Adipose tissue (tissue), 3 donors: ENCODE measurements around the gene UGT1A9. TPM values are rescaled to one million over a fixed set of nuclear protein-coding genes. Genes with fewer than 3 reads are reported as not detected.
"Not testable (repeated sequence)": the region's sequence is repeated elsewhere in the genome, so short reads cannot be mapped to it uniquely, and the experiment has no call there.

Source experiments
- H3K27ac ChIP-seq: one replicate; pipeline ENCODE4 v1.5.1; 2013; ENCODE audit warnings: low read depth, low read length
- WGBS, 3 donors: extraction: QIAGEN DNeasy Blood & Tissue Kit; methylation state at CpG; one replicate each; pipeline ENCODE4 v1.1.7; 2013; 5-methylcytosine and 5-hydroxymethylcytosine counted together
- polyA plus RNA-seq, 3 donors: library from polyadenylated mRNA; stranded (reverse); fragments of 200-250 nt; gene quantifications; one replicate each; pipeline ENCODE4 v1.2.3, GENCODE V29; 2013
- donor health status: healthy with polysubstance abuse.
- donor health status: Bipolar disorder and iron deficiency.
- donor health status: healthy.

UGT1A9 gene
- polyA plus RNA-seq, 3 donors: not detected

- H3K27ac ChIP-seq: no peak overlapping the region
- 67 to 80% (median 79%) methylated on average over 10 of the region's 10 CpGs for WGBS, 3 donors
Measured at GRCh38 chr2:233746475-233747282, 75.0 kb downstream of the UGT1A9 start.

- H3K27ac ChIP-seq: no peak overlapping the region
- 90 to 95% (median 94%) methylated on average over 6 of the region's 6 CpGs for WGBS, 3 donors
Measured at GRCh38 chr2:233747283-233747544, 75.5 kb downstream of the UGT1A9 start.

- not testable (repeated sequence) for H3K27ac ChIP-seq
- WGBS, 3 donors: 73 to 97% (median 77%) methylated on average over 2 of the region's 2 CpGs
Measured at GRCh38 chr2:233750689-233751088, 79.0 kb downstream of the UGT1A9 start.

DNA sequence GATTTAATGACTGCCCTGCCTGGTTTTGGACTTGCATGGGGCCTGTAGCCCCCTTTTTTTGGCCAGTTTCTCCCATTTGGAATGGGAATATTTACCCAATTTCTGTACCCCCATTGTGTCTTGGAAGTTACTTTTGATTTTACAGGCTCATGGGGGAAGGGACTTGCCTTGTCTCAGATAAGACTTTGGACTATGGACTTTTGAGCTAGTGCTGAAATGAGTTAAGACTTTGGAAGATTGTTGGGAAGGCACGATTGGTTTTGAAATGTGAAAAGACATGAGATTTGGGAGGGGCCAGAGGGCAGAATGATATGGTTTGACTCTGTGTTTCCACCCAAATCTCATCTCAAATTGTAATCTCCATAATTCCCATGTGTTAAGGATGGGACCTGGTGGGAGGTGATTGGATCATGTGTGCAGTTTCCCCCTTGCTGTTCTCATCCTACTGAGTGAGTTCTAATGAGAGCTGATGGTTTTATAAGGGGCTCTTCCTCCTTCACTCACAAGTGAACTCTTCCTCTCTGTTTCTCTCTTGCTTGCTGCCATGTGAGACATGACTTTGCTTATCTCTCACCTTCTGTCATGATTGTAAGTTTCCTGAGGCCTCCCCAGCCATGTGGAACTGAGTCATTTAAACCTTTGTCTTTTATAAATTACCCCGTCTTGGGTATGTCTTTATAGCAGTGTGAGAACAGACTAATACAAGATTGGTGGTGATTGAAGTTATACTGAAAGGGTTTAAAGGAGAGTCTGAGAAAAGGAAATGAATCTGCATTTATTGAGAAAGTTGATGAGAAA, 79.7 kb downstream of the UGT1A9 start:
- WGBS, 3 donors: 63 to 73% (median 68%) methylated on average over 2 of the region's 2 CpGs
- H3K27ac ChIP-seq: not testable (repeated sequence)

DNA sequence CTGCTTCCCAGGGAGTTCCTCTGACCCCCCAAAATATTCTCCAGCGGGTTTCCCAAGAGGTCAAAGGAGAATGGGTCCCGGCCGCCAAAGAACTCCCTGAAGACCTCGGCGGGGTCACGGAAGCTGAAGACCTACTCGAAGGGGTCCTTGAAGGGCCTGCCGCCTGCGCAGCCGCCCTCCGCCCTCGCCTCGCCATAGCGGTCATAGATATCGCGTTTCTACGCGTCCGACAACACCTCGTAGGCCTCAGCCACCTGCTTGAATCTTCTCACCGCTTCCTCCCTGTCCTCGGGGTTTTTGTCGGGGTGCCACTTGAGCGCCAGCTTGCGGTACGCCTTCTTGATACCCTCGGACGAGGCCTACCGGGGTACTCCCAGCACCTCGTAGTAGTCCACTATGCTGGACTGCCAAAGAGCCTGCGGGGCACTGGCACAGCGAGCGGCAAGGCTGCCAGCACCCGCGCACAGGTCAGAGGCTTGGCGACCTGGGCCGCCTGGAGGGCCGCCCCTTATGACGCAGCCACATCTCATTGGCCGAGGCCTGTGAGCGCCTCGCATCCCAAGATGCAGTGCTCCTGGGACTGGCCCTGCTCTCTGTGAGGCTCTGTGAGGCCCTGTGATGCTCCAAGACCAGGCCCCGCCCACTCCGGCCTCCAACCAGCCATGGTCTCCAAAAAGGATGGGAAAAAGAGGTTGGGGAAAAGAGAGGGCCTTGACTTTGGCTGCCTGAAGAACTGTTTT, 83.3 kb downstream of the UGT1A9 start:
- 90 to 93% (median 91%) methylated on average over 42 to 44 of the region's 44 CpGs for WGBS, 3 donors

DNA sequence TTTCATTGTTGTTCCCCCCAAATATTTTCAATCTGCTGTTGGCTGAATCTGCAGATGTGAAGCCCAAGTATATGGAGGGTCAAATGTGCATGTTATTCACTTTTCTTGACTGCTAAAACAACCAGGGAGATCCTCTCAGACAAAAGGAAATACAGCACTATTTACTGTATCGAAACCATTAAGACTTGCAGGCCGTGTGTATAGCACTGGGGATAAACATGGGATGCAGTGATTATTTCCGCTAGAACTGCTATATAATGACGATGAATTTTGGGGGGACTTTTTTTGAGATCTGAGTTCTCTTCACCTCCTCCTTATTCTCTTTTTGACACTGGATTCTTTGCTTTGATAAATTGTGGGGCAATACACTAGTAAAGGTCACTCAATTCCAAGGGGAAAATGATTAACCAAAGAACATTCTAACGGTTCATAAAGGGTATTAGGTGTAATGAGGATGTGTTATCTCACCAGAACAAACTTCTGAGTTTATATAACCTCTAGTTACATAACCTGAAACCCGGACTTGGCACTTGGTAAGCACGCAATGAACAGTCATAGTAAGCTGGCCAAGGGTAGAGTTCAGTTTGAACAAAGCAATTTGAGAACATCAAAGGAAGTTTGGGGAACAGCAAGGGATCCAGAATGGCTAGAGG, 84.9 kb downstream of the UGT1A9 start:
- no peak overlapping the region for H3K27ac ChIP-seq
- WGBS, 3 donors: 57 to 78% (median 71%) methylated on average over 7 of the region's 7 CpGs

More for the DNA sequence above, 83.3 kb downstream of the UGT1A9 start:
- no peak overlapping the region for H3K27ac ChIP-seq

DNA sequence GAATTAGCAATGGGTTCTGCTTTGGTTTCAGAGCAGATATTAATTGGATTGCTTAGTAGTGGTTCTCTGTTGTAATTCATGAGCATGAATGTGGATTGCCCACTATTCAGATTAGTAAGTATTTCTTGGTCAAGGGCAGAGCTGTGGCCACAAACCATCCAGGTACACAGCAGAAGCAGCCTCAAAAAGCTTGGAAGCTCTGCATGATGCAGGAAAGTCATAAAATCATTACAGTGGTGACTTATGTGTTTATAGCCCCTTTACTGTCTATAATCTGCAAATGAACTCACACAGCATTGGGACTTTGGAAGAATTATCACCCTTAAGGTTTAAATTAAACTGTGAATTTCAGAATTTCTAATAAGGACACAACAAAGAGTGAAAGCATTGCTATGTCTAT, 86.4 kb downstream of the UGT1A9 start:
- H3K27ac ChIP-seq: no peak overlapping the region

DNA sequence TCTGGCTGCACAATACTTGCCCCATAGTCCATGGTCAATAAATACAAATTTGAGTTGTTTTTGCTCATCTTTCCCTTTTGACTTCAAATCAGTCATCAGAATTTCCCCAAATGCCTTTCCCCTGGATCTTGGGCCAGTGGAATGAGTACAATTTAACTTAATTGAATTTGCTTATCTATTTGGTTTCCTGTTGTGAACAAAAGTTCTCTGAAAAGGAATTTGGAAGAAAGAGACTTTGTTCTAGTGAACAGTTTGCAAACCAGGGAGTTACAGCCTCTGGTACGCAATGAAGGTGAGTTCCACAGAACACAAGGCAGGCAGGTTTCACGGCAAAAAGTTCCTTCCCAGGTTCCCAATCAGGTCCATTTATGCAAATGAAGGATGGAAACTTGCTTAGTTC, 87.2 kb downstream of the UGT1A9 start:
- no peak overlapping the region for H3K27ac ChIP-seq
- 86 to 93% (median 92%) methylated on average over 2 of the region's 2 CpGs for WGBS, 3 donors

DNA sequence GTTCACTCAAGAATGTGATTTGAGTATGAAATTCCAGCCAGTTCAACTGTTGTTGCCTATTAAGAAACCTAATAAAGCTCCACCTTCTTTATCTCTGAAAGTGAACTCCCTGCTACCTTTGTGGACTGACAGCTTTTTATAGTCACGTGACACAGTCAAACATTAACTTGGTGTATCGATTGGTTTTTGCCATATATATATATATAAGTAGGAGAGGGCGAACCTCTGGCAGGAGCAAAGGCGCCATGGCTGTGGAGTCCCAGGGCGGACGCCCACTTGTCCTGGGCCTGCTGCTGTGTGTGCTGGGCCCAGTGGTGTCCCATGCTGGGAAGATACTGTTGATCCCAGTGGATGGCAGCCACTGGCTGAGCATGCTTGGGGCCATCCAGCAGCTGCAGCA, 88.3 kb downstream of the UGT1A9 start, which contains the start of gene UGT1A1:
UGT1A1 (plus strand) TSS at position 228 of the 400 bp plus-strand sequence; CDS start at position 246, 18 bp downstream.
- WGBS, 3 donors: 70 to 92% (median 92%) methylated on average over 6 of the region's 6 CpGs
- H3K27ac ChIP-seq: no peak within 1 kb of the TSS

DNA sequence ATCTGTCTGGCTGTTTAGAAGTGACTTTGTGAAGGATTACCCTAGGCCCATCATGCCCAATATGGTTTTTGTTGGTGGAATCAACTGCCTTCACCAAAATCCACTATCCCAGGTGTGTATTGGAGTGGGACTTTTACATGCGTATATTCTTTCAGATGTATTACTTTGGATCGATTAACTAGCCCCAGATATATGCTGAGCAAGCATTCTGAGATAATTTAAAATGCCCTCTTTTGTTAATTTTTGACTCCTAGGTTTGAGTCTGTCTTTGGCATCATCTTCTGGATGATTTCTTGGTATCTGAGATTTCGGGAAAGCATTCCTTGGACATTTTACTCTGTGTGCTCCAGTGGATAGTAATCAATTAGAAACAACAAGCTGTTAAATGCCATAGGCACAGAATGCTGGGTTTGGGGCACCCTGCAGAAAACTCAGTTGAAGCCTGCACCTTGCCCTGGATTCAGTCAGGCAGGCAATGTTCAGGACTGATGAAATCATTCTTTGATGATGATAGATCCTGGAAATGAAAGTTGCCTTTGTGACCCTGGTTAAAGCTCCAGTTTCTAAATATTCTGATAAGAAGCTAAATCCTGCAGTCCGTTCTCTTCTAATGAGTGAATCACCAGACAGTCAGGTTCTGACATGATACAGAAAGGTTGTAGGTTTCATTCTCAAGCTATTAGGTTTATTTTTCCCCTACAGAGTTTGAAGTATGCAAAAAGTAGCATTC, 89.5 kb downstream of the UGT1A9 start:
- H3K27ac ChIP-seq: no peak overlapping the region
- 74 to 80% (median 80%) methylated on average over 4 of the region's 4 CpGs for WGBS, 3 donors

DNA sequence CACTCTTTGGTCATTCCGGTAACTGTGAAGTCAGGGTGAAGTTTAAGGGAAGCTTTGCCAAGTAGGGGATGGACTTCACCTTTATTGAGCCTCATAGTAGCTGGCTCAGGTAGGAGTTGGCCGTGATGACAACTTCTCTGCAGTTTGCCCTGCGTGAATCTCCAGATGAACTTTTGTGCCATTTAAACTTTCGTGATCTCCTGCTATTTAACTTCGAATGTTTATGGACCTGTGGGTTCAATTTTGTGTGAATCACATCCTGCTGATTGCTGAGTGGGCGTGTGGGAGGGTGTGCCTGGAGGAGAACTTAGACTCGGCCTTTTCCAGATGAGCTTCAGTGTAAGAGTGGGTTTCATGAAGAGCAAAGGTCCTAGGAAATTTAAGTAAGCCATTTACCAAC, 92.6 kb downstream of the UGT1A9 start:
- WGBS, 3 donors: 66 to 70% (median 68%) methylated on average over 7 of the region's 7 CpGs
- no peak overlapping the region for H3K27ac ChIP-seq

- H3K27ac ChIP-seq: no peak overlapping the region
- 38 to 64% (median 51%) methylated on average over 3 of the region's 3 CpGs for WGBS, 3 donors
Measured at GRCh38 chr2:233764761-233765160, 93.1 kb downstream of the UGT1A9 start.

GRCh38 chr2:233766416-233766815, 94.7 kb downstream of the UGT1A9 start:
- WGBS, 3 donors: 77 to 86% (median 78%) methylated on average over 4 of the region's 4 CpGs

DNA sequence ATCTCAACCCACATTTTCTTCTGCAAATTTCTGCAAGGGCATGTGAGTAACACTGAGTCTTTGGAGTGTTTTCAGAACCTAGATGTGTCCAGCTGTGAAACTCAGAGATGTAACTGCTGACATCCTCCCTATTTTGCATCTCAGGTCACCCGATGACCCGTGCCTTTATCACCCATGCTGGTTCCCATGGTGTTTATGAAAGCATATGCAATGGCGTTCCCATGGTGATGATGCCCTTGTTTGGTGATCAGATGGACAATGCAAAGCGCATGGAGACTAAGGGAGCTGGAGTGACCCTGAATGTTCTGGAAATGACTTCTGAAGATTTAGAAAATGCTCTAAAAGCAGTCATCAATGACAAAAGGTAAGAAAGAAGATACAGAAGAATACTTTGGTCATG, 96.4 kb downstream of the UGT1A9 start:
- WGBS, 3 donors: 74 to 81% (median 79%) methylated on average over 4 of the region's 4 CpGs
- no peak overlapping the region for H3K27ac ChIP-seq

More at GRCh38 chr2:233766416-233766815, 94.7 kb downstream of the UGT1A9 start:
- H3K27ac ChIP-seq: no peak overlapping the region

DNA sequence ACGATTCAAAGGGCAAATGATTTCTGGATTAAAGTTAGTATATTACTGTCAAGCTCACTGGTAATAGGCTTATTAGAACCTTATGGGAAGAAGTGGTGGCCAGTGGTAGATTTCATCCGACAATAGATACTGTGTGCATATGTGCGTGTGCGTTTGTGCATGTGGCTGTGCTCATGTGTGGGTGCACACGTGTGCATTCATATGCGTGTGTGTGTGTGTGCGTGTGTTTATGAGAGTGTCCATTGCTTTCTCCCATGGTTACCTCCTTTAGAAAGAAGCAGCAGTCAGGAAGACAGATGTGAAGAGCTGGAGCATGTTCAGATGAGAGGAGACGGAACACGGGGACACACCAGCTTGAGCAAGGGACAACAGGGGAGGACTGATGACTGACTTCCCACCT, 97.6 kb downstream of the UGT1A9 start:
- 87 to 93% (median 89%) methylated on average over 9 of the region's 9 CpGs for WGBS, 3 donors

GRCh38 chr2:233772153-233772552, 100.5 kb downstream of the UGT1A9 start:
- 87 to 92% (median 89%) methylated on average over 16 of the region's 16 CpGs for WGBS, 3 donors
- no peak overlapping the region for H3K27ac ChIP-seq

More for the DNA sequence above, 97.6 kb downstream of the UGT1A9 start:
- no peak overlapping the region for H3K27ac ChIP-seq

DNA sequence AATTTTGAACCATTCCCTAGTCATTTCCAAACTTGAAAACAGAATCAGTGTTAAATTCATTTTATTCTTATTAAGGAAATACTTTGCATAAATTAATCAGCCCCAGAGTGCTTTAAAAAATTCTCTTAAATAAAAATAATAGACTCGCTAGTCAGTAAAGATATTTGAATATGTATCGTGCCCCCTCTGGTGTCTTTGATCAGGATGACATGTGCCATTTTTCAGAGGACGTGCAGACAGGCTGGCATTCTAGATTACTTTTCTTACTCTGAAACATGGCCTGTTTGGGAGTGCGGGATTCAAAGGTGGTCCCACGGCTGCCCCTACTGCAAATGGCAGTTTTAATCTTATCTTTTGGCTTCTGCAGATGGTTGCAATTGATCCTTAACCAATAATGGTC, 100.9 kb downstream of the UGT1A9 start:
- 50 to 71% (median 68%) methylated on average over 5 of the region's 5 CpGs for WGBS, 3 donors
- no peak overlapping the region for H3K27ac ChIP-seq

GRCh38 chr2:233773854-233774253, 102.2 kb downstream of the UGT1A9 start:
- WGBS, 3 donors: 75 to 89% (median 87%) methylated on average over 5 of the region's 5 CpGs
- H3K27ac ChIP-seq: no peak overlapping the region
